Heart left ventricle (tissue), 16 donors: ENCODE results near the gene GJD4. TPM values are rescaled to one million over a fixed set of nuclear protein-coding genes. Genes with fewer than 3 reads are reported as not detected.

Source experiments
- ATAC-seq, 4 donors: fragments of 200-7000 bp; cut with Tn5 transposase; one replicate each; pipeline ENCODE4 v1.9.1; 2020 to 2022; ENCODE audit warnings: moderate library complexity in 4 of 4, mild to moderate bottlenecking in 3 of 4, moderate number of reproducible peaks in 1 of 4
- DNase-seq, 5 donors: peaks; one replicate each; pipeline ENCODE4 v3.0.0-alpha.2; 2020
- H3K27ac ChIP-seq, 12 donors: fragments of 200-600 bp; sonication (generic) in 4 of 12; one replicate each; pipeline versions ENCODE4 v1.5.0 to v1.8.0; 2016 to 2022; ENCODE audit warnings: mild to moderate bottlenecking in 2 of 12
- H3K27me3 ChIP-seq, 9 donors: fragments of 200-600 bp; sonication (generic) in 2 of 9; one replicate each; pipeline versions ENCODE4 v1.5.1 to v1.8.0; 2016 to 2022; ENCODE audit warnings: mild to moderate bottlenecking in 3 of 9
- H3K36me3 ChIP-seq, 9 donors: fragments of 200-600 bp; sonication (generic) in 2 of 9; one replicate each; pipeline versions ENCODE4 v1.5.0 to v1.8.0; 2018 to 2022; ENCODE audit warnings: mild to moderate bottlenecking in 2 of 9
- H3K4me1 ChIP-seq, 12 donors: fragments of 200-600 bp; sonication (generic) in 4 of 12; one replicate each; pipeline versions ENCODE4 v1.5.0 to v1.8.0; 2016 to 2022; ENCODE audit warnings: mild to moderate bottlenecking in 3 of 12
- H3K4me3 ChIP-seq, 12 donors: fragments of 200-600 bp; sonication (generic) in 4 of 12; one replicate each; pipeline versions ENCODE4 v1.5.0 to v1.8.0; 2017 to 2022; ENCODE audit warnings: mild to moderate bottlenecking in 9 of 12, moderate library complexity in 4 of 12
- H3K9me3 ChIP-seq, 12 donors: fragments of 200-600 bp; sonication (generic) in 4 of 12; one replicate each; pipeline versions ENCODE4 v1.5.0 to v1.8.0; 2016 to 2022; ENCODE audit warnings: mild to moderate bottlenecking in 1 of 12
- POLR2A ChIP-seq, 2 donors: fragments of 450-650 bp; IDR thresholded peaks; one replicate each; pipeline ENCODE4 v1.6.1; 2017; ENCODE audit warnings: antibody characterized with exemption in 2 of 2, mild to moderate bottlenecking in 2 of 2, moderate library complexity in 2 of 2
- WGBS, 4 donors: extraction: QIAGEN DNeasy Blood & Tissue Kit in 2 of 4; methylation state at CpG; one replicate each; pipeline versions ENCODE4 v1.1.5 to v1.1.7; 2013 to 2018; 5-methylcytosine and 5-hydroxymethylcytosine counted together
- intact Hi-C, 10 donors: fragments of 100-400 bp; cut with DNase I; formaldehyde crosslinking; loops; one replicate each; pipeline versions ENCODE4 v1.11.1 to v1.14.2; 2022
- polyA plus RNA-seq, 2 donors: library from polyadenylated mRNA; stranded (reverse); fragments of 200-250 nt; gene quantifications; one replicate each; pipeline ENCODE4 v1.2.3, GENCODE V29; 2013
- total RNA-seq, 9 donors: library from RNA; depleted of rRNA in 2 of 9; stranded (reverse); fragments of >200 nt in 2 of 9; fragmentation: NEBNext Ultra II Directional in 3 of 9; extraction: Animal tissue kit (Norgen Biotek cat#: 25700) in 3 of 9; gene quantifications; one replicate each; pipeline versions ENCODE4 v1.1.0 to v1.2.4, GENCODE V29; 2016 to 2023
- TF ChIP-seq, protein P1 (sequence below), 12 donors: fragments of 200-600 bp; sonication (generic) in 4 of 12; IDR thresholded peaks; one replicate each; pipeline versions ENCODE4 v1.5.0 to v1.8.0; 2018 to 2022; ENCODE audit warnings: antibody characterized with exemption in 12 of 12, mild to moderate bottlenecking in 5 of 12
- donor health status: ischemic (EF 13 %, LVEDD 7.1; RV severe dilation, severe dysfunction).
- donor health status: healthy with polysubstance abuse.
- donor health status: DM: no; HTN: yes; CAD: no.
- donor health status: DM: no; HTN: no; CAD: no.
- donor health status: ischemic (EF 25% LVEDD 6.9; RV normal size, moderate dysfunction).
- donor health status: ischemic (EF 25% LVEDD 5.7; RV mildly dilated, moderate dysfunction).
- donor health status: healthy.
- donor health status: DM: yes; HTN: yes; CAD: no.
- donor health status: ischemic (EF 35%, LVEDD 5.7; RV mildly dilated, moderate dysfunction).
- donor health status: nonischemic (EF 11% LVEDD 7.7; RV severe dilation, severe dysfunction).
- donor health status: DM: yes; HTN: yes; CAD: no.
- donor health status: PGD.
- donor health status: ischemic (EF 29% LVEDD 5.4; RV normal size, mild dysfunction).
- donor health status: nonischemic (EF 23%, LVEDD 6.1; RV moderate dilation, normal function).

Gene GJD4
- total and polyA plus RNA-seq, 11 donors, result not detected

- DNase-seq, result no peak
- WGBS, 4 donors, result 88 to 94% (median 92%) methylated on average over 3 of the region's 3 CpGs
- intact Hi-C loops, result no loop called here
- TF ChIP-seq POLR2A (IDR thresholded peaks at IDR 0.05), result no peak
- TF ChIP-seq, protein P1, sequence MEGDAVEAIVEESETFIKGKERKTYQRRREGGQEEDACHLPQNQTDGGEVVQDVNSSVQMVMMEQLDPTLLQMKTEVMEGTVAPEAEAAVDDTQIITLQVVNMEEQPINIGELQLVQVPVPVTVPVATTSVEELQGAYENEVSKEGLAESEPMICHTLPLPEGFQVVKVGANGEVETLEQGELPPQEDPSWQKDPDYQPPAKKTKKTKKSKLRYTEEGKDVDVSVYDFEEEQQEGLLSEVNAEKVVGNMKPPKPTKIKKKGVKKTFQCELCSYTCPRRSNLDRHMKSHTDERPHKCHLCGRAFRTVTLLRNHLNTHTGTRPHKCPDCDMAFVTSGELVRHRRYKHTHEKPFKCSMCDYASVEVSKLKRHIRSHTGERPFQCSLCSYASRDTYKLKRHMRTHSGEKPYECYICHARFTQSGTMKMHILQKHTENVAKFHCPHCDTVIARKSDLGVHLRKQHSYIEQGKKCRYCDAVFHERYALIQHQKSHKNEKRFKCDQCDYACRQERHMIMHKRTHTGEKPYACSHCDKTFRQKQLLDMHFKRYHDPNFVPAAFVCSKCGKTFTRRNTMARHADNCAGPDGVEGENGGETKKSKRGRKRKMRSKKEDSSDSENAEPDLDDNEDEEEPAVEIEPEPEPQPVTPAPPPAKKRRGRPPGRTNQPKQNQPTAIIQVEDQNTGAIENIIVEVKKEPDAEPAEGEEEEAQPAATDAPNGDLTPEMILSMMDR (IDR thresholded peaks at IDR 0.05), result no peak
- no peaks in the 10 kb centered on the region for H3K9me3 ChIP-seq
- H3K36me3 ChIP-seq, result peaks cover 0 to 6% (median 0%) of the 10 kb centered on the region in 9 donors
- no peak overlapping the region for H3K4me3 ChIP-seq
- H3K4me1 ChIP-seq, result peaks cover 0 to 12% (median 0%) of the 10 kb centered on the region in 12 donors
- H3K27me3 ChIP-seq, result no peaks in the 10 kb centered on the region
- H3K27ac ChIP-seq, result no peak overlapping the region
- no peak for ATAC-seq
Measured at GRCh38 chr10:35580423-35580770, 24.7 kb upstream of the GJD4 start.

GRCh38 chr10:35581655-35582054, 23.5 kb upstream of the GJD4 start:
- DNase-seq (no peak), ATAC-seq (no peak)
- H3K4me3 ChIP-seq, result no peak overlapping the region
- intact Hi-C loops, result no loop called here
- H3K4me1 ChIP-seq, result peaks cover 0 to 12% (median 0%) of the 10 kb centered on the region in 12 donors
- no peaks in the 10 kb centered on the region for H3K27me3 ChIP-seq
- 89 to 94% (median 90%) methylated on average over 6 of the region's 6 CpGs for WGBS, 4 donors
- H3K27ac ChIP-seq, result no peak overlapping the region
- H3K9me3 ChIP-seq, result no peaks in the 10 kb centered on the region
- H3K36me3 ChIP-seq, result no peaks in the 10 kb centered on the region
- TF ChIP-seq, protein P1 (IDR thresholded peaks at IDR 0.05), result no peak
- TF ChIP-seq POLR2A (IDR thresholded peaks at IDR 0.05), result no peak

- no peak for TF ChIP-seq POLR2A (IDR thresholded peaks at IDR 0.05)
- TF ChIP-seq, protein P1 (IDR thresholded peaks at IDR 0.05), result no peak
Measured at GRCh38 chr10:35584946-35585345, 20.2 kb upstream of the GJD4 start.

GRCh38 chr10:35585356-35585755, 19.8 kb upstream of the GJD4 start:
- no peak for TF ChIP-seq POLR2A (IDR thresholded peaks at IDR 0.05)
- TF ChIP-seq, protein P1 (IDR thresholded peaks at IDR 0.05), result no peak
- Histone ChIP-seq H3K36me3 (no peaks in the 10 kb centered on the region), H3K27me3 (no peaks in the 10 kb centered on the region), H3K4me3 (no peak overlapping the region), H3K9me3 (peaks cover 0 to 1% (median 0%) of the 10 kb centered on the region in 12 donors), H3K27ac (no peak overlapping the region), H3K4me1 (no peaks in the 10 kb centered on the region)
- ATAC-seq, result no peak
- intact Hi-C loops, result no loop called here
- no peak for DNase-seq
- WGBS, 4 donors, result 96 to 100% (median 97%) methylated on average over 11 of the region's 11 CpGs

More at GRCh38 chr10:35584946-35585345, 20.2 kb upstream of the GJD4 start:
- no peaks in the 10 kb centered on the region for H3K27me3 ChIP-seq
- no peak for ATAC-seq
- no peak overlapping the region for H3K4me3 ChIP-seq
- intact Hi-C loops, result no loop called here
- H3K4me1 ChIP-seq, result no peaks in the 10 kb centered on the region
- no peak overlapping the region for H3K27ac ChIP-seq
- H3K36me3 ChIP-seq, result no peaks in the 10 kb centered on the region
- no peak for DNase-seq
- no peaks in the 10 kb centered on the region for H3K9me3 ChIP-seq
- 97 to 98% (median 98%) methylated on average over 9 of the region's 9 CpGs for WGBS, 4 donors
